GM12878 (cell line): ENCODE measurements around the gene RIMBP2. TPM values are rescaled to one million over a fixed set of nuclear protein-coding genes. Genes with fewer than 3 reads are reported as not detected.

Experiments used
- ATAC-seq: fragments of 200-7000 bp; cut with Tn5 transposase; 3 replicates; pipeline ENCODE4 v1.9.1; 2020; ENCODE audit warnings: mild to moderate bottlenecking, moderate library complexity
- BruUV-seq: library from RNA; stranded (reverse); fragments of 400-500 nt; replicated peaks from 2 replicates; lab custom pipeline; 2021; lab: Mats Ljungman, UMichigan
- CTCF ChIA-PET: fragments of 300-600 bp; sonication (Branson Sonifier 250); formaldehyde crosslinking; extraction: SDS; loops from one replicate; lab custom pipeline; 2021; ENCODE audit warnings: inconsistent platforms; lab: Yijun Ruan, JAX
- POLR2A ChIA-PET: fragments of 350-600 bp; formaldehyde crosslinking; extraction: SDS; loops from one replicate; lab custom pipeline; 2021; ENCODE audit warnings: inconsistent platforms; lab: Charles Lee
- RAD21 ChIA-PET: fragments of 300-600 bp; sonication (Branson Sonifier 250); formaldehyde crosslinking; loops from one replicate; lab custom pipeline; 2023; ENCODE audit warnings: antibody characterized with exemption; ENCODE audit not compliant: unreplicated experiment; lab: Charles Lee
- SMC1A ChIA-PET: fragments of 300-600 bp; sonication (Branson Sonifier 250); formaldehyde crosslinking; loops from one replicate; lab custom pipeline; 2023; ENCODE audit not compliant: unreplicated experiment, uncharacterized antibody; lab: Charles Lee
- DNase-seq: peaks from one replicate; pipeline ENCODE4 v3.0.0-alpha.2; 2011; ENCODE audit warnings: low read depth, low spot score
- FAIRE-seq: peaks from 3 replicates; lab custom pipeline; 2011; peaks lifted over from hg19 to GRCh38; lab: Jason Lieb, UNC
- H2AFZ ChIP-seq: 2 replicates; pipeline ENCODE4 v1.6.0; 2011; ENCODE audit warnings: low read depth, low read length, control low read depth; ENCODE audit not compliant: control insufficient read depth
- H3K27ac ChIP-seq: 2 replicates; pipeline ENCODE4 v1.5.1; 2011; ENCODE audit warnings: control low read depth; ENCODE audit not compliant: control insufficient read depth, insufficient read depth
- H3K27me3 ChIP-seq, 2 experiments: replicated peaks in 1 of 2; 2 replicates each; pipeline versions ENCODE4 v1.6.0 to v1.6.1; 2011; ENCODE audit warnings: low read length in 1 of 2; ENCODE audit not compliant: control insufficient read depth in 2 of 2, insufficient read depth in 2 of 2
- H3K36me3 ChIP-seq, 2 experiments: 2 replicates each; pipeline ENCODE4 v1.5.1; 2011; ENCODE audit warnings: low read length in 1 of 2; ENCODE audit not compliant: control insufficient read depth in 2 of 2, insufficient read depth in 2 of 2
- H3K4me1 ChIP-seq: 2 replicates; pipeline ENCODE4 v1.6.1; 2011; ENCODE audit warnings: mild to moderate bottlenecking, low read length, moderate library complexity, mixed read lengths; ENCODE audit not compliant: control insufficient read depth, insufficient read depth
- H3K4me2 ChIP-seq: 2 replicates; pipeline ENCODE4 v1.6.0; 2011; ENCODE audit warnings: control low read depth; ENCODE audit not compliant: control insufficient read depth, insufficient read depth
- H3K4me3 ChIP-seq: fragments of 200-600 bp; sonication (generic); 2 replicates; pipeline ENCODE4 v1.5.1; 2016
- H3K79me2 ChIP-seq: 2 replicates; pipeline ENCODE4 v1.6.0; 2011; ENCODE audit warnings: low read length; ENCODE audit not compliant: control insufficient read depth, insufficient read depth
- H3K9ac ChIP-seq: 2 replicates; pipeline ENCODE4 v1.8.0; 2011; ENCODE audit warnings: low read length, control low read depth, mixed read lengths; ENCODE audit not compliant: control insufficient read depth, insufficient read depth
- H3K9me3 ChIP-seq: replicated peaks from 3 replicates; pipeline ENCODE4 v1.5.1; 2011; ENCODE audit warnings: mild to moderate bottlenecking, low read length; ENCODE audit not compliant: control insufficient read depth, insufficient read depth
- H4K20me1 ChIP-seq: 2 replicates; pipeline ENCODE4 v1.6.0; 2011; ENCODE audit not compliant: control insufficient read depth, insufficient read depth
- CHD2 ChIP-seq: IDR thresholded peaks from 2 replicates; pipeline ENCODE4 v1.6.1; 2011; ENCODE audit warnings: low read depth, low read length, improper control_type of control experiment, borderline replicate concordance
- CTCF ChIP-seq, 3 experiments: IDR thresholded peaks in 2 of 3; conservative IDR thresholded peaks in 1 of 3; 2 replicates each; pipeline ENCODE4 v1.5.1; 2011; ENCODE audit warnings: low read depth in 3 of 3, low read length in 3 of 3, mild to moderate bottlenecking in 3 of 3, control low read depth in 2 of 3, moderate library complexity in 2 of 3, inconsistent platforms in 1 of 3, mixed read lengths in 1 of 3; ENCODE audit not compliant: control insufficient read depth in 2 of 3, insufficient read depth in 1 of 3; ENCODE audit errors: extremely low read depth in 1 of 3
- E2F4 ChIP-seq: IDR thresholded peaks from 2 replicates; pipeline ENCODE4 v1.6.1; 2012; ENCODE audit warnings: low read depth, low read length, improper control_type of control experiment
- ETV6 ChIP-seq, 2 experiments: fragments of 450-650 bp in 1 of 2; IDR thresholded peaks in 1 of 2; conservative IDR thresholded peaks in 1 of 2; 2 replicates each; pipeline ENCODE4 v1.6.1; 2014; ENCODE audit warnings: antibody characterized with exemption in 1 of 2, borderline replicate concordance in 1 of 2, low read depth in 1 of 2, mild to moderate bottlenecking in 1 of 2, moderate library complexity in 1 of 2
- FOS ChIP-seq: IDR thresholded peaks from 3 replicates; pipeline ENCODE4 v1.6.1; 2011; ENCODE audit warnings: borderline replicate concordance; ENCODE audit not compliant: insufficient read length; ENCODE audit errors: extremely low read depth
- HDGF ChIP-seq: fragments of 450-650 bp; IDR thresholded peaks from 2 replicates; pipeline ENCODE4 v1.6.1; 2016; ENCODE audit warnings: antibody characterized with exemption
- IKZF1 ChIP-seq: fragments of 450-650 bp; conservative IDR thresholded peaks from 2 replicates; pipeline ENCODE4 v1.6.1; 2017; ENCODE audit warnings: antibody characterized with exemption, mild to moderate bottlenecking
- JUND ChIP-seq: IDR thresholded peaks from 2 replicates; pipeline ENCODE4 v1.6.1; 2012; ENCODE audit warnings: low read depth, mild to moderate bottlenecking, low read length, improper control_type of control experiment, moderate library complexity
- MAX ChIP-seq: IDR thresholded peaks from 2 replicates; pipeline ENCODE4 v1.6.1; 2012; ENCODE audit warnings: low read depth, low read length, improper control_type of control experiment
- MEF2B ChIP-seq: fragments of 450-650 bp; IDR thresholded peaks from 2 replicates; pipeline ENCODE4 v1.6.1; 2018; ENCODE audit warnings: mild to moderate bottlenecking, moderate library complexity; ENCODE audit not compliant: partially characterized antibody, poor library complexity, severe bottlenecking
- MYB ChIP-seq: fragments of 150-350 bp; IDR thresholded peaks from 2 replicates; pipeline ENCODE4 v1.6.1; 2014; ENCODE audit warnings: mild to moderate bottlenecking, low read depth, low read length, borderline replicate concordance
- NR2C1 ChIP-seq: fragments of 450-650 bp; IDR thresholded peaks from 2 replicates; pipeline ENCODE4 v1.6.1; 2017; ENCODE audit warnings: antibody characterized with exemption, mild to moderate bottlenecking, moderate library complexity
- RAD21 ChIP-seq: IDR thresholded peaks from 2 replicates; pipeline ENCODE4 v1.6.1; 2011; ENCODE audit warnings: mild to moderate bottlenecking, low read depth, low read length, moderate library complexity; ENCODE audit not compliant: insufficient read depth
- RCOR1 ChIP-seq: conservative IDR thresholded peaks from 2 replicates; pipeline ENCODE4 v1.6.1; 2012; ENCODE audit warnings: low read depth, low read length, improper control_type of control experiment
- SIN3A ChIP-seq: IDR thresholded peaks from 2 replicates; pipeline ENCODE4 v1.6.1; 2012; ENCODE audit warnings: low read depth, low read length, improper control_type of control experiment
- TAF1 ChIP-seq: IDR thresholded peaks from 2 replicates; pipeline ENCODE4 v1.6.1; 2011; ENCODE audit warnings: mild to moderate bottlenecking, low read depth, low read length, borderline replicate concordance
- TBL1XR1 ChIP-seq: IDR thresholded peaks from 2 replicates; pipeline ENCODE4 v1.6.1; 2012; ENCODE audit warnings: low read depth, low read length, improper control_type of control experiment
- TCF7 ChIP-seq: IDR thresholded peaks from 2 replicates; pipeline ENCODE4 v1.6.1; 2014; ENCODE audit warnings: antibody characterized with exemption, borderline replicate concordance
- ZNF622 ChIP-seq: fragments of 450-650 bp; IDR thresholded peaks from 2 replicates; pipeline ENCODE4 v1.6.1; 2017; ENCODE audit warnings: mild to moderate bottlenecking, inconsistent platforms
- WGBS: methylation state at CpG from one replicate; pipeline ENCODE4 v1.1.6; 2016; ENCODE audit warnings: low lambda C conversion rate; ENCODE audit not compliant: insufficient replicate concordance, insufficient coverage; ENCODE audit errors: missing lambda C conversion rate; 5-methylcytosine and 5-hydroxymethylcytosine counted together
- in situ Hi-C: fragments of 300-500 bp; cut with MboI; formaldehyde crosslinking; loops from 9 replicates; pipeline ENCODE4 v1.14.3; 2018; ENCODE audit warnings: mixed read lengths
- intact Hi-C: fragments of 100-400 bp; cut with micrococcal nuclease; formaldehyde crosslinking; loops from one replicate; pipeline ENCODE4 v1.14.2; 2022; ENCODE audit not compliant: unreplicated experiment
- polyA plus RNA-seq, 11 experiments: library from polyadenylated mRNA; depleted of rRNA in 4 of 11; unstranded in 6 of 11; stranded (reverse) in 5 of 11; fragments of >200 nt; fragmentation: Nextera tagmentation in 4 of 11; fragmentation: Illumina TruSeq in 1 of 11; extraction: Ambion mirVana in 4 of 11; extraction: Trizol in 1 of 11; gene quantifications; 1 replicate in 1 of 11; 2 replicates in 10 of 11; pipeline versions ENCODE4 v1.2.1 to v1.2.3, GENCODE V29; 2011 to 2016; ENCODE audit warnings: inconsistent platforms in 2 of 11, missing spikeins in 2 of 11, low read depth in 1 of 11
- total RNA-seq, 4 experiments: library from RNA; depleted of rRNA in 3 of 4; stranded (reverse); fragments of >200 nt in 3 of 4; fragmentation: Illumina TruSeq in 1 of 4; extraction: Trizol in 1 of 4; gene quantifications; 2 replicates each; pipeline versions ENCODE4 v1.2.1 to v1.2.3, GENCODE V29; 2013 to 2021

The RIMBP2 gene
- total and polyA plus RNA-seq, 10 of the 15 experiments (the other 5 are each of a cell fraction or from before 2014, with no cell fraction given) = 0.04 to 2.9 (median 0.07) TPM; not detected in 1

- 29% methylated on average over 12 of the region's 12 CpGs for WGBS
- H3K4me2 ChIP-seq = no peak overlapping the region
- TF ChIP-seq TAF1 (no peak), ZNF622 (no peak), CTCF (IDR thresholded peaks at IDR 0.05 in 2 of 3, conservative IDR thresholded peaks at IDR 0.05 in 1 of 3; ENCODE audit: control insufficient read depth in 2 of 3, extremely low read depth in 1 of 3, insufficient read depth in 1 of 3, low read depth in 3 of 3, low read length in 3 of 3) (no peak), ETV6 (conservative IDR thresholded peaks at IDR 0.05 in 1 of 2, IDR thresholded peaks at IDR 0.05 in 1 of 2; ENCODE audit: borderline replicate concordance in 1 of 2, low read depth in 1 of 2) (no peak), E2F4 (no peak), IKZF1 (no peak), JUND (no peak), TCF7 (no peak), MAX (no peak), NR2C1 (no peak), MYB (no peak), HDGF (no peak), CHD2 (no peak), RCOR1 (no peak), SIN3A (no peak), RAD21 (no peak), MEF2B (no peak), FOS (no peak), TBL1XR1 (no peak)
- POLR2A ChIA-PET = no interaction called here
- no TSS peak for BruUV-seq
- H3K9me3 ChIP-seq = no peaks in the 10 kb centered on the region; the same call in 2 of the 3 replicates
- in situ Hi-C loops (no loop called here), intact Hi-C loops (no loop called here)
- H3K27me3 ChIP-seq = no peaks in the 10 kb centered on the region
- H2AFZ ChIP-seq = no peak overlapping the region
- H3K4me1 ChIP-seq = no peaks in the 10 kb centered on the region
- no peak overlapping the region for H3K4me3 ChIP-seq
- CTCF ChIA-PET = no interaction called here
- H3K27ac ChIP-seq = no peak overlapping the region
- no peak for FAIRE-seq
- DNase-seq = no peak
- H4K20me1 ChIP-seq = no peaks in the 10 kb centered on the region
- SMC1A ChIA-PET = no interaction called here
- RAD21 ChIA-PET = no interaction called here
- no peaks in the 10 kb centered on the region for H3K79me2 ChIP-seq
- H3K36me3 ChIP-seq = no peaks in the 10 kb centered on the region
- no peak for ATAC-seq
- H3K9ac ChIP-seq = no peak overlapping the region
Observed at GRCh38 chr12:130644146-130644545, 72.0 kb downstream of the RIMBP2 start.
